NCI-H510A treated with DMSO at 0.1 percent for 48 hours (cell line): ENCODE measurements around the gene BATF3.
"Not testable (repeated sequence)": the region's sequence is repeated elsewhere in the genome, so short reads cannot be mapped to it uniquely, and the experiment has no call there.

Experiments used
- DNase-seq: peaks from one replicate; lab custom pipeline; 2025; lab: John Stamatoyannopoulos, UW

The BATF3 gene

GRCh38 chr1:212658250-212658649, 41.4 kb downstream of the BATF3 start:
- DNase-seq: not testable (repeated sequence)

- DNase-seq: no peak
Observed at GRCh38 chr1:212656730-212657129, 42.9 kb downstream of the BATF3 start.

- DNase-seq: no peak
Observed at GRCh38 chr1:212655668-212656440, 43.8 kb downstream of the BATF3 start.

GRCh38 chr1:212652609-212653008, 47.0 kb downstream of the BATF3 start:
- DNase-seq: no peak

- no peak for DNase-seq
Observed at GRCh38 chr1:212651977-212652376, 47.7 kb downstream of the BATF3 start.

- no peak for DNase-seq
Observed at GRCh38 chr1:212651521-212651920, 48.1 kb downstream of the BATF3 start.

GRCh38 chr1:212650228-212650627, 49.4 kb downstream of the BATF3 start:
- DNase-seq: no peak

- DNase-seq: no peak
Observed at GRCh38 chr1:212649020-212649419, 50.6 kb downstream of the BATF3 start.

- no peak for DNase-seq
Observed at GRCh38 chr1:212648431-212648830, 51.2 kb downstream of the BATF3 start.

- DNase-seq: no peak
Observed at GRCh38 chr1:212647004-212647403, 52.6 kb downstream of the BATF3 start.

- DNase-seq: no peak
Observed at GRCh38 chr1:212646588-212646987, 53.1 kb downstream of the BATF3 start.

- DNase-seq: no peak
Observed at GRCh38 chr1:212645546-212646543, 53.8 kb downstream of the BATF3 start.

GRCh38 chr1:212644866-212645545, 54.6 kb downstream of the BATF3 start:
- no peak for DNase-seq

- no peak for DNase-seq
Observed at GRCh38 chr1:212643877-212644276, 55.8 kb downstream of the BATF3 start.

GRCh38 chr1:212641956-212642355, 57.7 kb downstream of the BATF3 start:
- no peak for DNase-seq

GRCh38 chr1:212640223-212640878, 59.3 kb downstream of the BATF3 start:
- DNase-seq: no peak

GRCh38 chr1:212639524-212639923, 60.1 kb downstream of the BATF3 start:
- DNase-seq: not testable (repeated sequence)

- no peak for DNase-seq
Observed at GRCh38 chr1:212638492-212639151, 61.0 kb downstream of the BATF3 start.

- no peak for DNase-seq
Observed at GRCh38 chr1:212637902-212638301, 61.7 kb downstream of the BATF3 start.
